Stimulated activated CD8-positive, alpha-beta memory T cell treated with anti-CD3 and anti-CD28 coated beads, Interleukin-15, amount 100 ng/mL, for 48 hours (primary cell): Measurements from ENCODE around the gene FBLN1.
"Not testable (repeated sequence)": the region's sequence is repeated elsewhere in the genome, so short reads cannot be mapped to it uniquely, and the experiment has no call there.

Experiments used
- DNase-seq, 2 donors: peaks; one replicate each; pipeline ENCODE4 v3.0.0-alpha.2; 2020; ENCODE audit warnings: low read depth in 2 of 2

Gene FBLN1

DNA sequence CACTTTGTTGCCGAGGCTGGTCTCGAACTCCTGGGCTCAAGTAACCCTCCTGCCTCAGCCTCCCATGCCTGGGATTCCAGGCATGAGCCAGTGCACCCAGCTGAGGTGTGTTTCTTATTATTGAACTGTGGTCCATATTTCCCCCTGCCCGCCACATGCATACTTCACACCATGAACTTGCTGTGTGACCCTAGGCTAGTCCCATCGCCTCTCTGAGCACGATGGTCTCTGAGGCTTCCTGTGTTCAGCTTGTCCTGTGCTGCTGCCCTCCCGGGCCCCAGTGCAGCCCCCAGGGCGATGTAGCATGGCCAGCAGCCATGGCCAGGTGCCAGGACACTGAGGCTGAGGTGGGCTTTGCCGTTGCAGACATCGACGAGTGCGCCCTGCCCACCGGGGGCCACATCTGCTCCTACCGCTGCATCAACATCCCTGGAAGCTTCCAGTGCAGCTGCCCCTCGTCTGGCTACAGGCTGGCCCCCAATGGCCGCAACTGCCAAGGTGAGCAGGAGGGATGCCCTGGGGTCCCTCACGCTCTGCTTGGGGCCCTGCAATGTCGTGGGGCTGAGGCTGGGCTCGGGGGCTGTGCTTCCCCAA is 45.7 kb downstream of the FBLN1 start:
- no peak for DNase-seq

DNA sequence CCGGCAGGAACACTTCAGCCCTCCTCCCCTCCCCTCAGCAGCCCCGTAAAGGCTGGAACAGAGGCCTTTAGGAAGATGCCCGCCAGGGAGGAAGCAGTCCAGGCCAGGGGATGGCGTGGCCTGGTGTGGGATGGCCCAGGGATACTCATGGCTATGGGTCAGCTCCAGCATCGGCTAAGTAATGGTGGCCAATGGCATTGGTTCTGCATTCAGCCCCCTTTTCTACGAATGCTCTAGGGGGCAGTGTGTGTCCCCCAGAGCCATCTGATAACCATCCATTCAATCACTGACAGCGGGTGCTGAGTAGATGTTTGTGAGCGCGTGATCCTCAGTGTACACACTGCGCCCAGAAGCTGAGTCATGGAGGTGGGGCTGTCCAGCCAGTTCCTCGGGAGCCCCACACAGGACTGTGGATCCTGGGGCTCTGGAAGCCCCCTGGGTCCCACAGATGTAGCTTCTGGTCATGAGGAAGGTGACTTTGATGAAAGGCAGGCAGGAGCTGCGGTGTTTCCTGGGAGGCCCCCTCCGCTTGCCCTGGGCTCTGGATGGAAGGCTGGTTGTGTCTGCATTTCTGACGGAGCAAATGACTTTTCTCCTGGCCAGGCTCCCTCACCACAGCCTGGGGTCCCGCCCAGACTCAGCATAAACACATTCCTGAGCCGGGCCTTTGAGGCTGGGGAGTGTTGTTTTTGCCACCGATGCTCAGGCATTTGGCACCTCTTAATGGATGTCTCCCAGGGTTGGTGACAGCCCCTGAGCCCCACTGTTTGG is 46.5 kb downstream of the FBLN1 start:
- DNase-seq, result no peak

DNA sequence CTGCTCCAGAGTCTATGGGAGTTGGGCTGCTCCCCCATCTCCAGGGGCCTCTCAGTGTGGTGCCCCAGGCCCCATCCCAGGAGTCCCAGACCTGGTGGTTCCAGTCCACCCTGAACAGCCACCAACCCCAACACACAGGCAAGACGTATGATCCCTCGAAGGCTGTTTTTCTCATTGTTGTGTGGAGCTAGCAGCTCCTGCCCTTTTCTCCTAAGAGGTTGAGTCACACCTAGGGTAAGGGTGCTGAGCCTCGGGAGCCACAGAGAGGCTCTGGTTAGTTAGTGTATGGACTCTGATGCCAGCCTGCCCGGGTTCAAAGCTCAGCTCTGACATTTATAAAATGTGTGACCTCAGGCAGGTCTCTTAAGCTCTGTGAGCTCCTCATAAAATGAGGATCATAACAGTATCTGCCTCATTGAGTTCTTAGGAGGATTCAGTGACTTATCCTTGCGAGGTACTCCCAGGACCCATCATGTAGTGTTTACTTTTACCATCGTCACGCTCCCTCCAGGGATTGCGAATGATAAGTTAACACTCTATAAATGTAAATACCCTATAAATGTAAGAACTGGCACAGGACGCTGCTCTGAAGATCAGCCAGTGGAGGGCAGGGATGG is 47.2 kb downstream of the FBLN1 start:
- no peak for DNase-seq

DNA sequence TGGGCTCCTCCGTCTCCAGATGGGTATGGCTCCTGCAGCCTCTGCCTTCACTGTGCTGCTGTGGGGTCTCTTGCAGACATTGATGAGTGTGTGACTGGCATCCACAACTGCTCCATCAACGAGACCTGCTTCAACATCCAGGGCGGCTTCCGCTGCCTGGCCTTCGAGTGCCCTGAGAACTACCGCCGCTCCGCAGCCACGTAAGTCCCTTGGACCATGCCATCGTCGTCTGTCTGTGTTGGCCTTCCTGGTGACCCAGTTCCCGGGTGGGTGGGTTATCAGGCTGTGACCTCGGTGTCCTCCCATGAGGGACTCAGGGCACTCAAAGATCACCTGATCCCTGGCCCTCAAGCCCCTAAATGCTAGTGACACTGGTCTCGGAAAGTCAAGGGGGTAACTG is 47.7 kb downstream of the FBLN1 start:
- DNase-seq, result no peak

DNA sequence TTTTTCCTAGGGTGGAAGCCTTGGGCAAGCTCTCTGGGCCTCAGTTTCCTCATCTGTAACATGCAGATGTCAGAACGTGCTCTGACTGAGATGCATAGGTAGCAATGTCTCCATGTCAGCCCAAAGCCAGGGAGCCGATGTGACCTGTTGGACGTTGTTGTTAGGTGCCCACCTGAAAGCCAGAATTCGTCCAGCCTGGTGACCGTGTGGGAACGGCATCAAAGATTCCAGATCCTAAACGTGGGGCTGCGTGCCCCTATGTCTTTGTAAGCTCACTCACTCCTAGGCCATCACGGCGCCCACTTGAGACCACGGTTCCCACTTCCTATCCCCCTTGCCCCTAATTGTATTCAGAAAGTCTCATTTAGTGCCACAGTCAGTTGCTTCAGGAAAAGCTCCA is 48.2 kb downstream of the FBLN1 start:
- no peak for DNase-seq

DNA sequence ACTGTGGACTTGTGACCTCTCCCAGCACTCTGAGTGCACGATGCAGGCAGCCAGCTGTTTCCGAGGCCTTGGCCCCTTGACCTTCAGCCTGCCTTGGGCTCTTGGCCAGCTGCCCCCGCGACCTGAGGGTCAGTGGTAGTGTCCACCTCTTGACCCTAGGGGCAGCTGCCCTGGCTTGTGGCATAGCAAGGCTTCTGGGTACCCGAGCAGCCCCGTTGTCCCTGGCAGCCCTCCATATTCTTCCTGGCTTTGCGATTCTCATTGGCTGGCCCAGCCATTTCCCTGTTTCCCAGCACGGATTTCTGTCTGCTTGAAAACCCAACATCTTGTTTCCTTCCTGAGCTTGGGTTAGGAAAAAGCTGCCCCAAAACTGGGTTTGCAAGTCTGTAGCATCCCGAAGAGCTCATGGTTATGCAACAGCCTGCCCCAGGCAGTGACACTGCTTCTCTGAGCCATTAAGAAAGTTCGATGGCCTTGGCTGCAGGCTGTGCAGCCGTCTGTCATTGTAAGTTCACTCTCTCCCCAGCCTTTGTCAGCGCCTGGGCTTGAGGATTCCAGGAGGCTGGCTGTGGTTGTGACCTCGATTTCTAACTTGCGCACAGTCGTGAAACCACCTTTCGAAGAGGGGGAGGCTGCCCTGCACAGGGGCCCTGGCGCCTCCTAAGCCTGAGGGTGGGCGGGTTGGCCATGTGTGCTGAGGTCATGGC is 48.8 kb downstream of the FBLN1 start:
- no peak for DNase-seq

DNA sequence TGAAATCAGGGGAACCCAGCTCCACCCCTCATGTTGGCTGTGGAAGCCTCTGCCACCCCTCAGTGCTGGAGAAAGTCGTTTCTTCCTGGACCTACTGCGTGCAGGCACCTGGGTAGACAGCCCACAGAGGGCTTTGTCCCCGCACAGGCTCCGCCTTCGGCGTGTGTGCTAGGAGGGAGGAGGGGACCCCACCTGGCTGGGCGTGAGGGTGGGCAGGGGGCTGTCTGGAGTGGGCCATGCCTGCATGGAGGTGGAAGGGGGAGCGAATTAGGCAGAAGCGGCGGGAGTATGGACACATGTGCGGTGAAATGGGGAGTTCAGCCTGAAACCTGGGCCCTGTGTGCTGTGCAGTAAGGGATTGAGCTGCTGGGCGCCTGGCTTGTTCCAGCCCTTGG is 49.3 kb downstream of the FBLN1 start:
- DNase-seq, result no peak

DNA sequence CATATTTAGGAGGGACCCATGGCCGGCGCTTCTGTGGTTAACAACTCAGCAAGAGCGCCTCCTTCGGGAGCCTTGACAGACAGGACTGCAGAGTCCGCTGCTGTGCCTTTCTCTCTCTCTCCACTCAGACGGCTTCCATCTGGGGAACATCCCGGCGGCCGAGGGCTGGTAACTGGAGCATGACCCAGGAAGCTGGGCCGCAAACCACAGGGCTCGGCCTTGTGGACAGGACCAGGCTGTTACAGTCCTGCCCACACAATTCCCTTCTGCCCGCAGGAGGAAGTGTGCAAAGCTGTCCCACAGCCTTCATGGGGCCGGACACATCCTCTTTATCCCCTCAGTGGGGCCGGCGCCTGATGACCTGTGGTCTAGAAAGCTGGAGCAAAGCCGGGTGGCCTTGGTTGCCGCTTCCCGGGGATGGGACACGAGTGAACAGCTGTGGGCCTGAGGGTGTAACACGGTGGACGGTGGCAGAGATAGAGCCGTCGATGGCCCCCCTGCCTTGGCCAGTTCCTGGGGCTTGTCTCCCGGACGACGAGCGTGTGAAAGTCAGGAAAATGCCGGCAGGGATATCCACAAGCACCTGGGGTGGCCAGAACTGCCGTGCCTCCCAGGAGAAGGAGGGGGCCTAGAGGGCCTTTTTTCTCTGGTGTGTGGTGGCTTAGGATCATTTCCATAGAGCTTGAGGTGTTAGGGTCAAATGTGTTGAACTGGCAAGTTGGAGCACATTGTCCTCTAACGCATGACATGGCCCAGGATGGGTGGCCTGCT is 50.1 kb downstream of the FBLN1 start:
- no peak for DNase-seq

DNA sequence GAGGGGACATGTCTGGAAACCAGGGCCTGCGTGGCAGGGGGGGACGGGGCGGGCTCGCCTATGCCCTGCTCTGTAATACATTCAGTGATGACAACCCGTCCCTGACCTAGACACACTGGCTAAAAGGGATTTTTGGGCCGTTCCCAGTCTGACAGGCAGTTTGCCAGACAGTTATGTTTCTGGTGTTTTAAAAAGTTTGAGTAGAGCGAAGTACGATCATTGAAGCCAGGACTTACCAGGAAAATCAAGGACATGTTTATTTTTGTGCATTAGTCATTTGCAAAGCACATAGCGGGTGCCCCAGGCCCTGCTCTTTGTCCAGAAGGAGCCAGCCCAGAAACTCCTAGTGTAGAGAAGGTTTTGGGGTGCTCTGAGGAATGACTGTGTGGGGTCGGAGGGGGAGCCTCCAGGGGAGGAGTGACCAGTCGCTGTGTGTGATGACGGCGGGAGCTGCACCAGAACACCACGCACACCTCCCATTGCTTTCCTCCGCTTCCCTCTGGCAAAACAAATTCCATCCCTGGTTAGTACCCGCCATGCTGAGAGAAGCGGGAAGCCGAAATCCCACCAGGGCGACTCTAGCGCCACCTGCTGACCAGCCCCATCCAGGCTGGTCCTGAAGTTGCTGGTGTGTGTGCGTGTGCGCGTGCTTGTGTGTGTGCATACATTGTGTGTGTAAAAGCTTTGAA is 50.8 kb downstream of the FBLN1 start:
- DNase-seq, result peak; percentile 18 to 30

DNA sequence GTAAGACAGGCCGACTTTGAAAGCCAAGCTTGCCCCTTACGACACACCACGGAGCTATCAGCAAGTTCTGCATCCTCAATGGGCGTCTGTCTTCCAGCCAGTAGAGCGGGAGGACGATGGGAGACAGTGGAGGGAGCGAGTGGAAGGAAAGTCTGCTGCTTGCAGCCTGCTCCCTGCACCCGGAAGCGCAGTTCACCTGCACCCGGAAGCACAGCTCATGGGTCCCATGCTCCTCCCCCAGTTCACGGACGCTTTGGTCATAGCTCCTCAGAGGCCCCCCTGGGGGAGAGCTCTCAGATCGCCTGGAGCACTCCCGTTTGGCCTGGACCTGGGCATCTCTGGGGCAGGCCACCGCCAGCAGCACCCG is 51.3 kb downstream of the FBLN1 start:
- no peak for DNase-seq

DNA sequence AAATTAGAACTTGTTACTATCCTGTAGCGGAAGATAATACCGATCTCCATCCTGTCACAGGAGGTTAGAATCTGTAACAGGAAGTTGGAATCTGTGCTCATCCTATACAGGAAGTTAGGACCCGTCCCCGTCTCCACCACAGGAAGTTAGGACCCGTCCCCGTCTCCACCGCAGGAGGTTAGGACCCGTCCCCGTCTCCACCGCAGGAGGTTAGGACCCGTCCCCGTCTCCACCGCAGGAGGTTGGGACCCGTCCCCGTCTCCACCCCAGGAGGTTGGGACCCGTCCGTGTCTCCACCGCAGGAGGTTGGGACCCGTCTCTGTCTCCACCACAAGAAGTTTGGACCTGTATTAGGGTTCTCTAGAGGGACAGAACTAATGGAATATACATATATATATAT is 52.2 kb downstream of the FBLN1 start:
- DNase-seq, result no peak

DNA sequence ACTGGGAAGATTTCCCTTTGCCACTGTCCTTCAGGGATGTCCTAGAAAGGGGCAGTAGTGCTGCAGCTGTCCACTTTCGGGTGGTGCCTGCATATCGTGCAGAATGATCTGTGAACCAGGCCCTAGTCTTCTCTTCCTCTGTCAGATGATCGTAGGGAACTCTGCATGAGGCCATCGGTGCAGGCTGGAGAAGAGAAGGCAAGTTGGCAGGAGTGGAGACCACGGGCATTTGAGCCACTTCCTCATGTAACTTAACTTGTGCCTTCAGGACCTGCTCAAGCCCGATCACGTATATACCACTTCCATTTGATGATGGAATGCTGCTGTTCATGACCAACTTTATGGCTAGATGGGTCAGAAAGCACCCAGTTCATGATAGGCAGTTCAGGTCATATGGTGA is 55.2 kb downstream of the FBLN1 start:
- DNase-seq, result not testable (repeated sequence)

DNA sequence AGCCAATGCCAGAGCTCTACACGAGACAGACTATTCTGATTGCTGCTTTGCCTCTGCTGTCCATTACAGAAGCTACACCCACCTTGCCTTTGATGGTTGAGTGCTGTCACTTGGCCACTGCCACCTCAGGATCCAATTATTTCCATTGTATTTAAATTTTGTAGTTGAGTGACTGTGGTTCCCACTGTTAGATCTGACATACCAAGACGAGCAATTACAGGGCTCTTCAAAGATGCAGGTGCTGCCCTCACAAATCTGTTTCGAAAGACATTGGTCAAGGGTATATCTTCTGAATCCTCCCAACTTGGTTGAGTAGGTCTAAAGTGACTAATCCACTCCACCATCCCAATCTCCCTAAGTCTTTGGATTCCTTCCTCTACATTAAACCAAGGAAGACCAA is 57.4 kb downstream of the FBLN1 start:
- not testable (repeated sequence) for DNase-seq

DNA sequence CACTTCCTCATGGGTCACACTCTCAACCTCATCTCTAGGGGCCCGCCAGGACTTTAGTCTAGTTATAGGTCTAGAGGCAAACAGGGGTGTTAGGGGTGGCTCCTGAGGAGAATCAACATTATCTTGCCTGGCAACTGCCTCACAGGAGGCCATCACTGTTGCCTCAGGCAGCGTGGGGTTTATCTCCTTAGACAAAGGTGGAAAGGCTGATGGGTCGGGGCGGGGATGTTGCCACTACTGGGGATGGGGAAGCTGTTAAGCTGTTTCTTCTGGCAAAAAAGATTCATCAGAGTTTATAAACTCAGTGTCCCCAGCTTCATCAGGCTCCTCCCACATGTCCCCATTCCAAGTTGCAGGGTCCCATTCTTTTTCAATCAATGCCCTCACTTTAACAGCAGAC is 58.1 kb downstream of the FBLN1 start:
- not testable (repeated sequence) for DNase-seq

DNA sequence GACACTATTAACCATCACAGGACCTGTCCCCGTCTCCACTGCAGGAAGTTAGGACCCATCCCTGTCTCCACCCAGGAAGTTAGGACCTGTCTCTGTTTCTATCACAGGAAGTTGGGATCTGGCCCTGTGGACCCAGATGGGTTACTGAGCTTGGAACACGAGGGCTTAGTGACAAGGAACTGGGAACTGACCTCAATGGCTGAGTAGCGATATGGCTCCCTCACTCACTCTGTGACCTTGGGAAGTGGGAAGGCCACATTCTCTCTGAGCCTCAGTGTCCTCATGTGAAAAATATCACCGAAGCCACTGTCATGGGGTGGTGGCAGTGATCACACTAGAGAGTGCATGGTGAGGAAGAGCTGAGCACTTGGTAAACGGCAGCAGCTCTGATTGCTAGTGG is 59.4 kb downstream of the FBLN1 start:
- no peak for DNase-seq

DNA sequence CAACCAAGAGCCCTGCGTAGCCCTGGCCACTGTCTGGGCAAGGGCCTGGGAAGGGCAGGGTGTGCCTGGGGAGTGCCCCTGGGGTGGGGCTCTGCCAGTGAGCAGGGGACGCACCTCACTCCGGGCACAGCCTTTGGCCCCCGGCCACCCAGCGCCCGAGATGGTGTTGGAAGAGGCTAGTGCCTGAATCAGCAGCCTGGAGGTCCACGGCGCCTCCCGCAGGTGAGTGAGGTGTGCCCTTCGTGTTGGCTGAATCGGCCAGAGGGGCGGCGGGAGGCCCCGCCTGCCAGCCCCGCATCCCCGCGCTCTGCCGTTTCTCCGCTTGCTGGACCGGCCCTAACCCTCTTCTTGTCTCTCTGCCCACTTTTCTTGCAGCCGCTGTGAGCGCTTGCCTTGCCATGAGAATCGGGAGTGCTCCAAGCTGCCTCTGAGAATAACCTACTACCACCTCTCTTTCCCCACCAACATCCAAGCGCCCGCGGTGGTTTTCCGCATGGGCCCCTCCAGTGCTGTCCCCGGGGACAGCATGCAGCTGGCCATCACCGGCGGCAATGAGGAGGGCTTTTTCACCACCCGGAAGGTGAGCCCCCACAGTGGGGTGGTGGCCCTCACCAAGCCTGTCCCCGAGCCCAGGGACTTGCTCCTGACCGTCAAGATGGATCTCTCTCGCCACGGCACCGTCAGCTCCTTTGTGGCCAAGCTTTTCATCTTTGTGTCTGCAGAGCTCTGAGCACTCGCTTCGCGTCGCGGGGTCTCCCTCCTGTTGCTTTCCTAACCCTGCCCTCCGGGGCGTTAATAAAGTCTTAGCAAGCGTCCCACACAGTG is 60.1 kb downstream of the FBLN1 start:
- DNase-seq, result no peak

DNA sequence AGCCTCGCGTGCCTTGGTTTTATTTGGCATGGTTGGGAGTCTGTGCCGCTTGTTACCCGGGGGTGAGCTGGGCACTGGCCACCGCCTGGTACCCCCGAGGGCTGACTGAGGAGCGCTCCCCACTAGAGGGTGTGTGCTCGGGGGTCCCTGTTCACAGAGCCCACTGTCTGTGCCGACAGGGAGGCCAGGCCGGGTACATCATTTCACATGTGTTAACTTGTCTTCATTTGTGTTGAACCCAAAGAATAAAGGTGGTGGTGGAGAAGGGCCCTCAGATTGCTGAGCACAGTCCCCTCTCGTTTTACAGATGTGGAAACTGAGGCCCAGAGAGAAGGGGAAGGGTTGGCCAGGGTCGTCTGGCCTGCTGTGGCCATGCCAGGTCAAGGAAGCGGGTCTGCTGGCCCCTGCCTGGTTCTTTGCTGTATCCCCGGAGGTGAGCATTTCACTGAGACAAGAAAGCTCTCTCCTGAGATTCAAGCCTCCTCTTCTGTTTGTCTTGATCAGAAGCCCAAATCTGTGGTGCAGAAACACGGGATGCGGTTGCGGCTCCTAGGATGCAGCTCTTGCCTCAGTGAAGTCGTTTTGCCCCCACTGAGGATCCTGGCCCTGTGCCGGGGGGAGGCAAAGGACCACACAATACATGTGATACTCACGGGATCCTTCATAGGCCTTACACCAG is 60.8 kb downstream of the FBLN1 start:
- no peak for DNase-seq

DNA sequence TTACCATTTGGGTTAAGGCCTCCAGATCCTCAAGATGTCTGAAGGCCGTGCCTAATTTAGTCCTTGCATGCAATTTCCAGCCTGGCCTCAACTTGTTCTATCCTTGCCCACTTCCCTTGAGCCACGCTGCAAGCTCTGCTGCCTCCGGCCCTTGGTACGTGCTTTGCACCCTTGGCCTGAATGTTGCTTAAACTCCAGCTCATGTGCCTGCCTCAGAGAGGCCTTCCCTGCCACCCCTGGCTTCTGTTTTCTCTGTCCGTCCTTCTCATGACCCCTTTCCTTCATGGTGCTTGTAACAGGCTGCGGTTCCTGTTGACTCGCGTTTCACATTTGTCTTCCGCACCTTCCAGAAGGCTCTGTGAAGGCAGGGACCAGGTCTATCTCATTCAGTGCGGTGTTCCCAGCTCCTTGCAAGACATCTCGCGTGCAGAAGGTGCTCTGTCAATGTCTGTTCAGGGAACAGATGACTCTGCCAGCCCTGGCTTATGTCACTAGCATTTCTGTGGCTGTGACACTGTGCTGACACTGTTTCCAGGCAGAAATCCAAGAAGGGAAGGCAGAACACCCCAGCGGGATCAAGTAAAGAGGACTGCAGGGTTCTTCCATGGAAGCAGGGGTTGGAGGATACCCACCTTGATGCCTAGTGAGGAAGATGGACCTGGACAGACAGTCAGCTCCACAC is 61.8 kb downstream of the FBLN1 start:
- no peak for DNase-seq

DNA sequence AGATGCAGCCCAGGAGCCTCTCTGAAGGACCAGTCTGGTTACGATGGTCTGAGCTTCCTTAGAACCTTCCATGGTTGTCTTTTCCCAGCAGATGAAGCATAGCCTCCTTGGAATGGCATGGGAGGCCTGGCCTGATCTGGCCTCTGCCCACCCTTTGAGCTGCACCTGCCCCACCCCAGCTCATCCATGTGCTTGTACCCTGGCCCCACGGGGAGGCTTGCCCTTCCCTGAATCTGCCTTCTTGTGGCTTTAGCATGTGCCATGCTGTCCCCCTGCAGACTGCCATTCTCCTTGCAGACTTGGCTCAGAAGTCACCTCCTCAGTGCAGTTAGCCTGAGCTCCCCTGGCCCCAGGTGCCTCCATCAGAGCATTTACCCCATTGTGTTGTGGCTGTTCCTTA is 62.5 kb downstream of the FBLN1 start:
- no peak for DNase-seq
